ENCODE data around the gene PARVA. TPM values are rescaled to one million over a fixed set of nuclear protein-coding genes. Genes with fewer than 3 reads are reported as not detected.
A peak's percentile ranks its signal among the peaks of the same experiment; 100 is the strongest.

PARVA gene
- total and polyA plus RNA-seq, 2 of the 4 experiments (the other 2 are of a cell fraction), result 65.2 to 80.2 TPM

DNA sequence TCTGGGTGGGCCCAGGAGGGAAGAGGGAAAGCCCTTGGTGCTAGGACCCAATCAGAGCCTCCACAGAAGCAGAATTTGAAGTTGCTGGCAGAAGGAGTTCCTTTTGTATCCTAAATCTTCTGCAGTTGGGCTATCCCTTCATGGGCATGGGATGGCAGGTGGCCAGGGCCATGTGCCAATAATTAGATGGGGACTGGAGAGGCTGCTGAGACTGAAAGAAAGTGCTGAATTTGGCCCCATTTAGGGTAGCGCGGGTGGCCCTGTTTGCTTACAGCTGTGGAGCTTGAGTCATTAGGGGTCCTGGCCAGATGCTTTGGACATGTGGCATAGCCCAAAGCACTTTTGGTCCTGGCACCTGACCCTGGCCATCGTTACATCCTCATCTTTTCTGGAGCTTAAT lies 27.1 kb downstream of the PARVA start:
- Histone ChIP-seq H3K9ac (ENCODE audit: low read depth, low read length) (no peak overlapping the region), H2AFZ (replicated peaks; ENCODE audit: low read length, poor library complexity) (no peak overlapping the region), H2AK9ac (replicated peaks; ENCODE audit: low read depth, low read length, poor library complexity) (no peak overlapping the region), H3K79me1 (ENCODE audit: low read depth in 1 of 2, low read length in 2 of 2) (peaks cover 37 to 76% of the 10 kb centered on the region in 2 experiments), H2BK15ac (ENCODE audit: low read depth, low read length) (no peak overlapping the region), H3K36me3 (ENCODE audit: control insufficient read depth, insufficient read depth, low read length) (no peaks in the 10 kb centered on the region), H3K4me3 (ENCODE audit: insufficient read depth, low read depth, low read length) (no peak overlapping the region), H3K27me3 (ENCODE audit: control insufficient read depth, insufficient read depth, low read length) (no peaks in the 10 kb centered on the region), H3K4me2 (ENCODE audit: low read depth, low read length) (no peak overlapping the region; the same call in 1 of the 2 replicates), H4K20me1 (ENCODE audit: insufficient read depth, low read length) (peaks cover 50% of the 10 kb centered on the region), H3K14ac (replicated peaks; ENCODE audit: low read depth, low read length) (no peak overlapping the region), H3K4ac (ENCODE audit: low read depth, low read length) (peak overlapping the region; percentile 2; the same call in 1 of the 2 replicates), H4K8ac (ENCODE audit: low read depth in 2 of 2, low read length in 2 of 2) (no peak overlapping the region), H3K23ac (ENCODE audit: low read depth, low read length) (0 out of 2 replicates have a peak overlapping the region, but pooled peaks have one; percentile 18), H2BK5ac (ENCODE audit: low read depth, low read length, poor library complexity, severe bottlenecking) (no peak overlapping the region), H2AK5ac (ENCODE audit: low read depth, low read length) (peak overlapping the region; percentile 66), H3K56ac (ENCODE audit: extremely low read depth, insufficient read depth, low read length) (no peak overlapping the region), H3K9me3 (ENCODE audit: control insufficient read depth, insufficient read depth, low read length) (no peaks in the 10 kb centered on the region), H2BK20ac (ENCODE audit: low read depth, low read length) (no peak overlapping the region), H3K9me1 (ENCODE audit: insufficient read depth, low read length) (peaks cover 33% of the 10 kb centered on the region), H4K5ac (ENCODE audit: low read depth, low read length) (peak overlapping the region; percentile 54), H4K91ac (ENCODE audit: insufficient read depth, low read depth, low read length) (peak overlapping the region; percentile 45; the same call in 1 of the 2 replicates), H3K18ac (ENCODE audit: low read depth, low read length) (no peak overlapping the region; the same call in 1 of the 2 replicates), H3K4me1 (ENCODE audit: control insufficient read depth, insufficient read depth, low read length) (peaks cover 42% of the 10 kb centered on the region), H3K27ac (ENCODE audit: insufficient read depth, low read length) (peak overlapping the region; percentile 68; the same call in 1 of the 2 replicates), H2BK120ac (ENCODE audit: low read depth, low read length) (0 out of 2 replicates have a peak overlapping the region, but pooled peaks have one; percentile 28)
- dilution Hi-C loops (cut with HindIII; ENCODE audit: low sequenced_read_pairs, unreplicated experiment), result no loop called here
- no peak for ATAC-seq (ENCODE audit: low read depth)
- no CpG with 5 or more reads among the region's 3 CpGs for WGBS, 2 experiments (ENCODE audit: extremely low coverage in 2 of 2, insufficient read length in 1 of 2)
- no peak for DNase-seq
- in situ Hi-C loops (cut with MboI; ENCODE audit: low sequenced_read_pairs), result no loop called here
- POLR2A ChIA-PET (ENCODE audit: unreplicated experiment), result no interaction called here
- CTCF ChIA-PET, result no interaction called here
- intact Hi-C loops (cut with micrococcal nuclease), result no loop called here
- TF ChIP-seq RFX5 (IDR thresholded peaks at IDR 0.05; ENCODE audit: low read depth, low read length) (no peak), MXI1 (IDR thresholded peaks at IDR 0.05; ENCODE audit: borderline replicate concordance, low read depth, low read length) (no peak)
- no TSS peak for BruUV-seq (replicated peaks)
